Measurements from ENCODE around the gene CD99.

The CD99 gene

DNA sequence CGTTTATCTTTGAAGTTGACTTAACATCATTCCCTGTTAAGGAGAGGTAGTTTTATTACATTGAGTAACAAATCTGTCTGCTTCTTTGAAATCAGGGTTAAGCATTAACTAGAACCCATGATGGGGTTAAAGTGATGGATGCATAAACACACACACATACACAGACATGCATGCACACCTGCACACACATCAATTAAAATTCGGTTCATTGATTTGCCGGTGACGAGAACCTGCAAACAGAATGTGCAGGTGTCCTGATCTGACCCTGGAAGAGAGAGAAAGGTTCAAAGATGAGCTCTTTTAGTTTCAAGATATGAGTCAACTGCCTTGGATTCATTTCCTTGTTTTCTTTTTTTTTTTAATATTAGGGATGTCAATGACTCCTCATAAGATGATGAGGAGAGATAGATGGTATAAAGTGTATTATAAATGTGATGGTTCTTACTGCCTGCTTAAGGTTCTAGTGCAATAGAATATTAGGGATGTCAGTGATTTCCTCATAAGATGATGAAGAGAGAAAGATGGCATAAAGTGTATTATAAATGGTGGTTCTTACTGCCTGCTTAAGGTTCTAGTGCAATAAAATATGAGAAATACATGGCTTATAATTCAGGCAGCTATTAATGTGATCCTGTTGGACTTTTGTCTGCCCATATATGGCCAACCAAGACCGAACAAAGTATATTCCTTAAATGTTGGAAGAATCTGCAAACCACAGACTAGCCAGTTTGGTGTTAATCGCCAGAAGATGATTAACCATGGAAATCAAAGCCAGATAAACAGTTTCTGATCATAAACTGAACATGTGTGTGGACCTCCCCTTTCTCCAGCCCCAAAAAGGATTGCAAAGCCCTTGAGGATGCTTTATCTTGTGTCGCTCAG lies 14.1 kb upstream of the CD99 start:
- no peak for DNase-seq

DNA sequence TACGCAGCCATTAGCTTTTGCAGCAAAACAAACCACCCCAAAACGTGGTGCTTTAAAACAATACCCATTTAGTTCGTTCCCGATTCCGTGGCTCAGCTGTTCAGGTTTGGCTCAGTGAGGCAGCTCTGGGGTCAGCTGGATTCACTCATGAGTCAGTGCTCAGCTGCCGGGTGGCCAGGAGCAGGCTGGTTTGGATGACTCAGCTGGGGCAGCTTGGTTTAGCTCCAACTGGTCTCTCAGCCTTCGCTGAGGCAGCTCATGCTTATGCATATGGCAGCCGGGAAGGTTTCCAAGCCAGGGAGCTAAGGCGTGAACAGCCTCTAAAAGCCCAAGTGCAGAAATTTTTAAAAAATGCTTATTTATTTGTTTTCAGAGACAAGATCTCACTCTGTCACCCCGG lies 13.3 kb upstream of the CD99 start:
- DNase-seq = no peak

DNA sequence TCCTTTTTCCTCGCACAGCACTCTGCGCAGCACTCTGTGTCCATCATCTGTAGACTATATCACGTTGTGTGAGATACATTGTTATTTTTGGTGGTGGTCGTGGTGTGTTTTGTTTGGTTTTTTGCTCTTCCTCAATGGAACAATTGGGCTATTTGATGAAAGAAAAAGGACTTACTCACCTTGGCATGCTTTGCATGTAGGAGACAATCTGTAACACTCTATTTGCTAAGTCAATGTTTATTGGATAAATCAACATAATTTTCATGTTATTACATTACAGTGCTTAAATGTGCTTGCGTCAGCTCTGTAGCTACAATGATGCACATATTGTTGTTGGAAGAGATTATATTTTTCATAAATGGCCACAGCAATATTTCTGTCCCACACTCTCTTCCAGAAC lies 12.5 kb upstream of the CD99 start:
- no peak for DNase-seq

DNA sequence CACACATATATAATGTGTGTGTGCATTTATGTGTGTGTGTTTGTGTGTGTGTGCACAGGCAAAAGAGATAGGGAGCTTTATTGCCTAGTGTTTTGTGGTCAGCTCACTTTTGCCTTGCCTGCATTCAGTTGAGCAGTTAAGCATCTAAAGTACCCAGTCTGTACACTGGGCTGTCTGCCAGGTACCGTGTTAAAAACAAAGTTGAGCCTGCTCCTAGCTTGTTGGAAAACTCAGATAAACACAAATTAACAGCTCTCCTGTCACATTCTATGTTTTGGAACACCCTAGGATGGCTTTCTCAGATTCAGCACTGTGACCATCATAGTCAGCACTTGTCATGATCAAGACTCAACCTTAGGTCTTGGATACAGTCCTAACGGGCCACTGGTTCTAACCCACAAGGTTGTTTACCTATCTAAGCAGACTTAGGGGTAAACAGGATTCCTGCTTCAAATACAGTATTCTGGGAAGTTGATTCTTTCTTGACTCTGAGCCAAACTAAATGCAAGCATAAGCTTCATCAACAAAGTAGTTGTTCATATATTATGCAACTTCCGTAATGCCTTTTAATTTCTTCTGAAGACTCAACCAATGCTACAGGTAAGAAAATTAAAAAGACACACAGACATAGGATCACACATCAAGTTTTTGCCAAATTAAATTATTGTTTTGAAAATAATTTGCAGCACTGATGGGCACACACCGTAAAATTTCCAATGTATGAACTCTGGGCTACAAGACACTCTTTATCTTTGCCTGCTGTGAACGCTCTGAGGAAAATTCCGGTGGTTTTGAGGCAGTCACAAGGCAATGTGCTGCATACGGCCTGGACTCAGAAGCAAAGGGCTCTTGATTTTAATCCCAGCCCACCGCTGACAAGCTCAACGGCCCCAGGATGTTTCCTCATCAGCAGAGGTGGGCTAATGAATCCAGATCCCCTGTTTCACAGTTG lies 11.3 kb upstream of the CD99 start:
- DNase-seq = no peak

DNA sequence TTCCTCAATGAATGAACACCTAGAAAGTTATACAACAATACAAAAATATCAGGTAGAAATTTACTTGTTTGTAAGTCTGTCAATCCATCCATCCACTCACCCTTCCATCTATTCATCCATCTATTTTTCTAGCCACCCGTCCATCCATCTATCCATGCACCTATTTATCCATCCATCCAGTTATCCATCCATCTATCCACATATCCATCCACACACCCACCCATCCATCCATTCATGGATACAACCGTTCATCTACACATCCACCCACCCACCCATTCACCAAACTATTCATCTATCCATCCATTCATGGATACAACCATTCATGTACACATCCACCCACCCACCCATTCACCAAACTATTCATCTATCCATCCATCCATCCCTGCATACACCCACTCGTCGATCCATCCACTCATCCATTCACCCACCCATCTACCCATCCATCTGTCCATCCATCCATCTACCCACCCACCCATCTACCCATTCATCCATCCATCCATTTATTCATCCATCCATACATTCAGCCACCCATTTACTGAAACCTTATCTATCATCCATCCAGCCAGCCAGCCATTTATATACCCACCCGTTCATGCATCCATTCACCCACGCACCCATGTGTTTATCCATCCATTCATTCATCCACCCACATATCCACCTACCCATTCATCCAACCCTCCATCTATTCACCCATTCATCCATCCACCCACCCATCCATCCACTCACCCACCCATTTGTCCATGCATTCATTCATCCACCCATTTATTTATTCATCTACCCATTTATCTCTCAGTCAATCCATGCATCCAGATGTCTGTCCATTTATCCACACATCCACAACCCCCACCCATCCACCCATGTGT lies 10.4 kb upstream of the CD99 start:
- DNase-seq = no peak

DNA sequence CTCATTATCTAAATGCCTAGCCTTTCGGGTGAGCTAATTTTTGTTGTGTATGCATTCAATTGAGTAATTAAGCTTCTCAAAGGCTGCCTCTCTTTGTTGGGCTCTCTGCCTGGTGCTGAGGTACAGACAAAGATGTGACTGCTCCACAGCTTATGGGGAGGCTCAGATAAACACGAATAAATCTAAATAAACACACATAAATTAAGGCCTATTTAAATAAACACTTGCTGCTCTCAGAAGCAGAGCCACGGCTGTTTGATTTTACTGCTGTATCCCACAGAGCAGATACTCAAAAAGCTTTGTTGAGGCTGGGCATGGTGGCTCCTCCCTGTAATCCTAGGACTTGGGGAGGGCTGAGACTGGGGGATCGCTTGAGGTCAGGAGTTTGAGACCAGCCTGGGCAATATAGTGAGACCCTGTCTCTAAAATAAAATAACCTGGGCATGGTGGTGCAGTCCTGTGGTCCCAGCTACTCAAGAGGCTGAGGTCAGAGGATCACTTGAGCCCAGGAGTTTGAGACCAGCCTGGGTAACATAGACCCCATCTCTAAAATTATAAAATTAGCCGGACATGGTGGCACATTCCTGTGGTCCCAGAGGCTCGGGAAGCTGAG lies 8.4 kb upstream of the CD99 start:
- no peak for DNase-seq

DNA sequence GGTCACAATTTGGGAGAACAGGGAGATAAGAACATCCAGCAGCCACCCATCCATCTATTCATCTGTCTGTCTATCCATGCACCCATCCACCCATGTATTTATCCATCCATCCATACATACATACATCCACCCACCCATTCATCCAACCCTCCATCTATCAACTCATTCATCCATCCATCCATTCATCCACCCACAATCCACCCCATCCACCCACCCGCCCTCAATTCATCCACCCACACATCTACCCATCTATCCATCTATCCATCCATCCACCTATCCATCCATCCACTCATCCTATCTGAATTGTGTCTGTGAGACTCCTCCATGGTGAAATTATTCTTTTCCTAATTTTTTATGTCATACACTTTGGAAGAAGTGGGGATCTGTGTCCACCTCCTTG lies 6.8 kb upstream of the CD99 start:
- no peak for DNase-seq

DNA sequence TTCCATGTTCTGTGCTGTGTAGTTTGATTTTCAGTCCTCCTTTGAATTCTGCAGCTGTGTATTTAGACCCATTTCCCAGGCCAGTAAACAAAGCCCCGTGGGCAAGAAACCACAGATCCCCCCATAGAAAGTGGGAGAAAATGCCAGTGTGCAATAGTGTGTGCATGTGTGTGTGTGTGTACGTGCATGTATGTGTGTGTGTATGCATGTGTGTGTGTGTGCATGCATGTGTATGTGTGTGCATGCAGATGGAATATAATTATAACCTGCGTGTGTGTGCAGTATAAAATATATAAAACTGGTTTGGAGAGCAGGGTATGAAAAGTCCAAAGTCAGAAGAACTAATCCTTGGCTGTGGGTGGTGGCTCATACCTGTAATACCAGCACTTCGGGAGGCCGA lies 5.2 kb upstream of the CD99 start:
- no peak for DNase-seq

DNA sequence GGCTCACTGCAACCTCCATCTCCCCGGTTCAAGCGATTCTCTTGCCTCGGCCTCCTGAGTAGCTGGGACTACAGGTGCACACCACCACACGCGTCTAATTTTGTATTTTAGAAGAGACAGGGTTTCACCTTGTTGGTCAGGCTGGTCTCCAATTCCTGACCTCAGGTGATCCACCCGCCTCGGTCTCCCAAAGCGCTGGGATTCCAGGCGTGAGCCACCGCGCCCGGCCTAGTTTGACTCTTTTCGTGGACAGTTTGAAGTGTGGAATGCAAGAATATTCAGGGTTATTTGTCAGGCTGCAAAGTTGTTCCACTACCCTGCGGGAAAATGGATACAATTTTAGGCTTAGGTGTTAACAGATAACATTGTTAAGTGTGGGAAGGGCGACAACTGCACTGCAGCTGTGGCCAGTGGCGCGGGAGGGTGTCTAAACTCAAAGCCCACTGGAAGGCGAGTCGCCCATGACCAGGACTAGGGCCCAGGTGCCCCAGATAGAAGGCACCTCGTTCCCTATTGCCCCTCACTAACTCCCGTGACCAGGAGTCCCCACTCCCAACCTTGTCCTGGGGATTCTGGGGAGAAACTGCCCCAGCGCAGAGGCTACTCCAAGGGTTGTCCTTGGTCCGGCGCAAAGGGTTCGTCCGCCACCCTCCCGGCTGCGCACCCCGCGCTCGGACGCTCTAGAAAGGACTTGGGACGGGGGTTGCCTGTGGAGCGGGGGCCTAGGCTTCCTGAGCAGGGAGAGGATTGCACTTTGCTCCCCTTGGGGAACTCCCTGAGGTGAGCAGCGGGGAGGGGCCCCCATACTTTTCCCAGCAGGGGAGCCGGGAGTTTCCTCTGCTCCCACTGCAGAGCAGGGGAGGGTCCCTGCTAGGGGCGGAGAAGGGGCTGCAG lies 1.1 kb upstream of the CD99 start:
- no peak for DNase-seq

DNA sequence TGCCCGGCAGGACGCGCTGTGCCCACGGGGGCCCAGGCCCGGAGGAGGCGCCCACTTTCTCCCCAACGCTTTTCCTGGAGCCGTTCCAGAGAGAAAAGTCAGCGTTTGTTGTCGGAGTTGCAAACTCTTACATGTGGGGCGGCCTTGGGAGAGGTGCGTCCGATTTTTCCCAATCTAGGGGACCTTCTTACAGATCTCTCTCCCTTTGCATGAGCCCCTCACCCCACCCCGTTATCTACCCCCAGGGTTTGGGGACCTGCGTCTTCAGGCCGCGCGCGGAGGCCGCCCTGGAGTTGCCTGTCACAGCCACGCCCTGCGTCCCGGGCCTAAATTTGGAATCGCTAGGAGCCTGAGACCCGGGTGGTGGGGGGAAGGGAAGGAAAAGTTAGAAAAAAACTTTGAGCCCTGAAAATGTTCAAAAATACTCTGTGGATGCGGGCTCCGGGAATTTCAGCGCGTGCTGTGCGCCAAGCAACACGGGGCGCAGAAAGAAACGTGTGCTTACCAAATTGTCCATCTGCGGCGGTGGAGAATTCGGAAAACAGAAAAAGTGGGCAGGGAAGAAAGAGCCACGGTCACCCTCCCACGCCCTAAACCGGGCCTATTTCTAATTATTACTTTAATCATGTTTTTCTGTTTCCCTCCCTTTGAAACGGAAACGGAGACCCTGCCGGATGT lies 587 bp downstream of the CD99 start:
- no peak for DNase-seq

DNA sequence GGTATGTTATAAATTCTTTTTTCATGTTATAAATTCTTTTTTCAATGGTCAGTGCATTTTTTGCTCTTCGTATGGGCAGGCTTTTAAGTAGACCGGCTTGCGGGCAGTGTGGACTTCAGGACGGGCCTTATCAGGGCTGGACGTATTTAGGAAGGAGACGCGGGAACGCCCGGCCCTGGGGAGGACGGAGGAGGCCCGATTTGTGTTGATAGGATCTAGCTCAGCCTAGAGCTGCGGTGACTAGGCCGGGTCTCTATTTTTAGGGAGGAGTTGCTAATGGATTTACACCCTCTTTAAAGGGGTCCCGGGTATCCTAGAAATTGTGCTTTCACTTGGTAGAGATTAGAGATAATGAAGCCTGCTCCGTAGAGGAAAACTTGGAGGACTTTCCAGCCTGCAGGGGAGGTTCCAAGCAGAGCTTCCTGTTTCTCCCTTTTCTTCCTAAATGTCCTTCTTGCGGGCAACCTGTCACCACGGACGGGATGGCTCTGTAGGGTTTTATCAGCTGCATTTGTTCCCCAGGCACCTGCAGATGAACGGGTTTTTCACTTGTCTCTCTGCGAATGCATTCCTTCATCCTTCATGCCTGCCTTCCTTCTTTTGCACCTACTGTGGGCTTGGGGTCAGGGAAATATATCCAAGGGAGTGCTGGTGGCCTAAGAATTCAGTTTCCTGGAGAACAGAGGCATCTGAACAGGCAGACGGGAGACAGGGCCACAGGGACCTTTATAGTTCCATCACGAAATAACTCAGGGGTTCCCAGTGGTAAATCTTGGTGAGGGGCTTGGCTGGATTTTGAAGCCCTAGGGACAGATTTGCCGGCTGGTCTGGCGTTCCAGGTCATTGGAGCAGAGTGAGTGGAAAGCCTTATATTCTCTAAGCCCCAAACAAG lies 1.4 kb downstream of the CD99 start:
- no peak for DNase-seq

DNA sequence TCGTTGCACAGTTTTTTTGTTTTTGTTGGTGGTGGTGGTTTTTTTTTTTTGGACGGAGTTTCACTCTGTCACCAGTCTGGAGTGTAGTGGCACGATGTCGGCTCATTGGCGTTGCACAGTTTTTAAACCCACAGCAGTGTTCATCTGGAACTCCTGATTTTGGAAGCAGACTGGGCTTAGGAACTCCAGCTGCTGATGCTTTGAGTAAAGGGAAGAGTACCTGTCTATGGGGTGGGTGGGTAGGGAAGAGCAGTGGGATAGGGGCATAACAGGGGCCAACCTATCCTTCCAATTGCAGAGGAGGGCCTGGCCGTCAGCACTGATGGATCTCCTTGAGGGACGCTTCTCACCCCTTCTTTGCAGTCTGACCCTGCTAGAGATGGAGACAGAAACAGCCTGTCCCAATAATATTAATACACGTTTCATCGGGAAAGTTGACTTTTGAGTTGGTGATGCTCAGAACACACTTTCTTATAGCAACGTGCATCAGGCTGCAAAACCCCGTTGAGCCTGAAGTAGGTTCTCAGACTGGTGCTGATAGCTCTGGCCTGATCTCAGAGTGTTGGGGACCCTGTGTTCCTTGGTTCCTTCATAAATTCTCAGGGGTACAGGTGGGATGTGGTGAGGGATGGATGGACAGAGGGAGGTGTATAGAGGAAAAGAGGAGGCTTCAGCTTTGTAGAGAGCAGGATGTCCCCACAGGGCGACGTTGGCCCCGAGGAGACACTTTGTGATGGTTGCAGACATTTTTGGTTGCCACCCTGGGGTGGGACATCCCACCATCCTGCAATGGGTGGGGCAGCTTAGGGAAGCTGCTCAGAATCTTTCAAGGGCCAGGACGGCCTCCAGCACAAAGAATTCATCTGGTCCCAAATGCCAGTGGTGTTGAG lies 2.3 kb downstream of the CD99 start:
- DNase-seq = no peak

DNA sequence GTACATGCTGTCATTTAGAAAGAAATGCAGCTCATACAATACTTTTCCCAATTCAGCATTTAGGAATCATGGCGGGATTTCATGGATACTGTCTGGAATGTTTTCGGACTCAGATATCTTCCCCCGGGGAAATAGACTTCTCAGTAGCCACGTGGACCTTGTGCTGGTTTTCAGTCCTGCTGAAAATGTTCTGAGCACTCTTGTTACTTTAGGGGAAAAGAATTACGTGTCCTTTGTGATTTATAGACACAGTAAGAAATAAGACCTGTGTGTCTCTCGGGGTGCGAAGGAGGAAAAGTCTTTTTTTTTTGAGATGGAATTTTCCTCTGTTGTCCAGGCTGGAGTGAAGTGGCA lies 3.8 kb downstream of the CD99 start:
- DNase-seq = no peak

DNA sequence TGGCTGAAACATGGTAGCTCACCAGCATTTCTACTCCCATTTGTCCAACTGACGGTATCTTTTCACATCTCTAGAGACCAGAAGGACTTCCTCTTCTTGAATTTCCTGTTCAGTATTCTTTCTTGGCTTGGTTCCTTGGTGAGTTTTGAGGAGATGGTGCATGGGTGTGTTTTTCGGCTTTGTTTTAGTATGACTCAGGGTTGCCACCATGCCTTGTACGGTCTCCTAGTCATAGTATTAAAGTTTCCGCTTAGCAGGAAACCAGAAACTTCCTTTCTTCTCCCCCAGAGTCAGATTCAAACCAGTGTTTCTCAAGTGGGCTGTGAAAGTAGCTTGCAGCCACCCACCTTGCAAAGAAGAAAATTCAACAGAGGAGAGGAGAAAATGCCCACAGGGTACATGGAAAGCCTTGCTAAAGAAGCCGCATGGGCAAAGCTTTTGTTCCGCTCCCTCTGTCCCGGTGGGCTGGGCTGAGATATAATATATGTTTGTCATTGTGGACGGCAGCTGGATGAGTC lies 5.7 kb downstream of the CD99 start:
- DNase-seq = no peak

DNA sequence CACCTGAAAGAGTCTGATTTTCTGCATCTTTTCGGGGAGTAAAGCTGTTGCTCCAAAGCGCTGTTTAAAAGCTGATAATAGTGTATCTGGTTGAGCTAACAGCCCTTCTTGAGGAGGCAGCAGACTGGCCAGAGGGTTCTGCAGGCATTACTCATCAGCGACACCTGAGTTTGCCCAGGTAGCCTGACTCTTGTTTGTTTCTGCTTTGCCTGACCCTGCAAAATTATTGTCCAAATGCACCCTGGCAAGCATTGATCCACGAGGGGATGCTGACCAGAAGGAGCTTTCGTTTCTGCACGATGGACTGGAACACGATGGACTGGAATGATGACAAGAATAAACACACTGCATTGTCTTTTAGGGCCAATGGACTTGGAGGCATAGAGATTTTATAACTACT lies 6.2 kb downstream of the CD99 start:
- DNase-seq = no peak

DNA sequence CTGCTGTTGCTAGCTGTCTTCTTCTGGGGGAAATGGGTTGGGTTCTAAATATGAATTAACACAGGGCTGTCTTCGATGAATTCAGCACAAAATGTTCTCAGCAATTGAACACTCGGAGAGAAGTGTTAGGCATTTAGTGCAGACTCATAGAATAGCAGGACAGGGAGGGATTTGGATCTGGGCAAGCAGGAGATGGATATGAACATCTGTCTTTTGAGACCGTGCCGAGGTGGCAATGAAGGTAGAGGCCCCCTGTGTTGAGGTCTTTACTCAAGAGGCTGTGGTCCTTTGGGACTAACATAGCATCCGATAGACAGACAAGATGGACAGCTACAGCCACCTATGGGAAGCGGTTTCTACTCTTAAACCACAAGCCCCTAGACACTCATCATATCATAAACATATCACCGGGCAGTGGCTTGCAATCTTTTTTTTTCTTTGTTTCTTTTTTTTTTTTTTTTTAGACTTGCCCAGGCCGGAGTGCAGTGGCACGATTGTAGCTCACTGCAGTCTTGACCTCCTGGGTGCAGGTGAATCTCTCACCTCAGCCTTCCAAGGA lies 6.7 kb downstream of the CD99 start:
- DNase-seq = no peak

DNA sequence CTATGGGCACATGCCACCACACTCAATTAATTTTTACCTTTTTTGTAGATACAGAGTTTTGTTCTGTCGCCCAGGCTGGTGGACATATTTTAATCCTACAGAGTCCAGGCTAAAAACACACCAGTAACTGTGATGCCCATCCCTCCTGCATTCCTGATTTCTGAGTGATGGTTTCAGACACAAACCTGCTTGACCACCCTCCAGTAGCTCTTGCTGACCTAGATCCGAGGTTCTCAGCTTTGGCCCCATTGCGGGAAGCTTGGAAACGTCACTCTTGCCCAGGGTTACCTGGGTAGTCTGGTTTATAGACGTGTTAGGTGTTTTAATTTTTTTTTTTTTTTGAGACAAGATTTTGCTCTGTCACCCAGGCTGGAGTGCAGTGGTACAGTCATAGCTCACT lies 7.5 kb downstream of the CD99 start:
- no peak for DNase-seq

DNA sequence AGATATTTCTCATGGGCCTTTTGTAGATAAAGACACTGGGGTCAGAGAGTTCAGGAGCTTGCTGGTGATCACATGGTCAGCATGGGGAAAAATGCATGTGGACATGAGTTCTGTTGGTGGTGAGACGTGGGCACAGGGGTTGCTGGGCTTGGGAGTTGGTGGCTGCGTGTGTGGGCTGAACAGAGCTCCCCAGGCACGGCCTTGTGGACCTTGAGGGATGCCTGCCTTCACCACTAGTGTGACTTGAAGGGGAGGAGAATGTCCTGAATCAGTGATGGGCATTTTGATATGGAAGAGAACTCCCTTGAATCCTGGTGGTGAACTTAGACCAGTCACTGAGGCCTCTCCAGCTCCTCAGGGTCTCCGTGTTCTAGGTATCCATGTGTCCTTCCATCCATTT lies 8.9 kb downstream of the CD99 start:
- DNase-seq = no peak
